Activated CD8-positive, alpha-beta memory T cell treated with anti-CD3 and anti-CD28 coated beads for 48 hours (primary cell): ENCODE data around the gene SIGLEC1.

ENCODE experiments used
- DNase-seq, 3 experiments: peaks; one replicate each; pipeline ENCODE4 v3.0.0-alpha.2; 2020; ENCODE audit warnings: low read depth in 2 of 3, low spot score in 2 of 3

SIGLEC1 gene

DNA sequence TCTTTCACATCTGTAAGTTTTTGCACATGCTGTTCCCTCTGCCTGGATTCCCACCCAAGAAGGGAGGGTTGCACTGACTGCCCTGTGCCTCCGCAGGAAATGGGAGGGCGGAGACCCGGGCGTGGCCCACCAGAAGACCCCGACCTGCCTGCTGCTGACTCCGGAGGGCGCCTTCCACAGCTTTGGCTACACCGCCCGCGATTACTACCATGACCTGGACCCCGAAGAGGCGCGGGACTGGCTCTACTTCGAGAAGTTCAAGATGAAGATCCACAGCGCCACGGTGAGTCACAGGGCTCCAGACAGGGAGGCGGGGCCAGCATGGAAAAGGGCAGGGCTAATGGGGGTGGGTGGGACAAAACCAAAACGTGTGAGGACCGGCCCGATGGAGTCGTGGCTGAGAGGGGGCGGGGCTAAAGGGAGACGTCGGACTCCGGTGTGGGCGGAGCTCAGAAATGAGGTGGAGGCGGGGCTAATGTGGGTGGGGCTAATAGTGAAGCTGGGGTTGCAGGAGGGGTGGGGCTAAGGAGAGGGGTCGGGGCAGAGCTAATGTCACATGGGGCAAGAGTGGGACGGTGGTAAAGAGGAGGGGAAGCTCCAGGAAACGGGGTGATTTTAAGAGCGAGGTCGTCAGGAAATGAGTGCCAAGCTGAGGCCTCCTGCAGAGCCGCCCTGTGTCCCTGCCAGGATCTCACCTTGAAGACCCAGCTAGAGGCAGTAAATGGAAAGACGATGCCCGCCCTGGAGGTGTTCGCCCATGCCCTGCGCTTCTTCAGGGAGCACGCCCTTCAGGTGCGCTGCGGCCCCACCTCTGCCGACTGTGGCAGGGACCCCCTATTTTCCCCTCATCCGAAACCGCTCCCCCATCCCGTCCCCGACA is 32.6 kb upstream of the SIGLEC1 start:
- DNase-seq, result peak in 1 of 3 experiments; percentile 47

- no peak for DNase-seq
Observed at GRCh38 chr20:3744037-3744436, 31.6 kb upstream of the SIGLEC1 start.

GRCh38 chr20:3743251-3743650 is 30.9 kb upstream of the SIGLEC1 start:
- no peak for DNase-seq

GRCh38 chr20:3741836-3742458 is 29.5 kb upstream of the SIGLEC1 start:
- DNase-seq, result no peak

GRCh38 chr20:3740615-3741301 is 28.4 kb upstream of the SIGLEC1 start:
- DNase-seq, result no peak

GRCh38 chr20:3739926-3740451 is 27.6 kb upstream of the SIGLEC1 start:
- DNase-seq, result no peak

- no peak for DNase-seq
Observed at GRCh38 chr20:3739054-3739925, 26.9 kb upstream of the SIGLEC1 start.

DNA sequence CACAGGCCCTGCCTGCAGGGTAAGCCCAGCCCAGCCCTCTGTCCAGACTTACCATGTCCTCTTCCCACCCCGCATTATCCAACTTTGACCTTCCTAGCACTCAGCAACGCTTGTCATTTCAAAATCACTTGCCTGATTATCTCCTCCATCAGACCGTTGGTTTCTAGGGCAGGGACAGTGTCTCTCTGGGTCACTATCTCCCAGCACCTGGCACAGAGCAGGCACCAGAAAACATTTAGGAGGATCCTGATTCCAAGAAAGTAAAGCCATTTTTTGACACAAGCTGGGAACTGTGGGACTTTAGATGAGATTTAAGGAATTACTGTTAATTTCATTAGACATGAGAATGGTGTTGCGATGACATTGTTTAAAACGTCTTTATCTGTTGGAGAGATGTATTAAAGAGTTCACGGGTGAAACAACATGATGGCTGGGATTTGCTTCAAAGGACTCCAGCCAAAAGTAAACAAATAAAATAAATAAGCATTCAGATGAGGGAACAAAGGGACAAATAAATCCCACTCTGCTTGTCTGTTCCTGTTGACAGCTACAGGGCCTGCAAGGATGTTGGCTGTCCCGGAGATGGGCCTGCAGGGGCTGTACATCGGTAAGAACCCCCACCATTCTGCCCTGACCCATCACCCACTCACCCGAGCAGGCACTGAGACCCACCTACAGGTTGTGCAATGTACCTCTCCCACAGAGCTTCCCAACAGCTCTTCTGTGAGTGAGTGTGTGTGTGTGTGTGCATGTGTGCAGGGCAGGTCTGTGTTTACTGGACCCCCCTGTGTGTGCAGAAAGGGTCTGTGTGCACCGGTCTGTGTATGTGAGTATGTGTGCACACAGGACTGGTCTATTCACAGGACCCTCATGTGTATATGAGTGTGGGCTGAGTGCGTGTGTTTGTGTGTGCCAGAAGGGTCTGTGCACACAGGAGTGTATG is 26.0 kb upstream of the SIGLEC1 start:
- DNase-seq, result no peak

GRCh38 chr20:3735768-3736167 is 23.4 kb upstream of the SIGLEC1 start:
- no peak for DNase-seq

GRCh38 chr20:3734111-3734843 is 21.9 kb upstream of the SIGLEC1 start:
- no peak for DNase-seq

- no peak for DNase-seq
Observed at GRCh38 chr20:3733119-3733995, 21.0 kb upstream of the SIGLEC1 start.

GRCh38 chr20:3732327-3733118 is 20.1 kb upstream of the SIGLEC1 start, which contains the start of gene HSPA12B:
HSPA12B (plus strand) TSS chr20:3732685; CDS start chr20:3738675, 5,990 bp downstream.
- DNase-seq, result no peak

GRCh38 chr20:3731944-3732326 is 19.5 kb upstream of the SIGLEC1 start:
- DNase-seq, result no peak

DNA sequence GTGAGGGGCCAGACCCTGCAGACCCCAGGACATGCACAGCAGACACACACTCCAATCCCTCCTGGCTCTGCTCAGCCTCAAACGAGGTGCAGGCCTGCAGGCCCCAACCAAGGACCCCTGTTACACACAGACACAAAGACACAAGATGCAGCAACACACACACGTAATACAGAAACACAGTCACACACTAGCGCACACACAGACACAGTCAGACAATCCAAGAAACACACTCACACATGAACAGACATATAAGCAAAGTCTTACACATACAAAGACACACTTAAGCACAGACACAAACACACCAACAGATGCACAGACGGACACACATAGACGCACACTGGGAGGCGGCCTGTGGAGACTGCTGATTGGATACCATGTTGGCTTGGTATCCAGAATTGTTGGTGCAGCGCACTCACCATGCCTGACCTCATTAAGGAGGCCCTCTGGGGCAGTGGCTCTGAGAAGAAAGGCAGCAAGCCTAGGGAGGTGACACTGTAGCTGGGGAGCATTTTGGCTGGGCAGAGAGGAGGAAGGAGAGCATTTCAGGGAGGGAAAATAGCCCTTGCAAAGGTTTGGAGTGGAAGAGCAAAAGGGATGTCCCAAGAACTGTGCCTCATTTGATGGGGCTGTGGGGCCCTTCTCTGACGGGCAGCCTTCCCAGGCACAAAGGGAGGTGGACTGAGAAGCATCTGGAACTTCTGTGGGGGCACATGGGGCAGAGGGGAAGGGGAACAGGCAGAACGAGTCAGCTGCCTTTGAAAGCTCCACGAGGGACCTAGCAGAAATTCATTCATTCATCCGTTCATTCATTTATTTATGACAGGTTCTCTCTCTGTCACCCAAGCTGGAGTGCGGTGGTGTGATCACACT is 18.6 kb upstream of the SIGLEC1 start:
- DNase-seq, result no peak

GRCh38 chr20:3729811-3730540 is 17.6 kb upstream of the SIGLEC1 start:
- DNase-seq, result no peak
